Activated naive CD8-positive, alpha-beta T cell treated with anti-CD3 and anti-CD28 coated beads for 36 hours (primary cell): ENCODE data around the gene DLEU7. TPM values are rescaled to one million over a fixed set of nuclear protein-coding genes. Genes with fewer than 3 reads are reported as not detected.

Experiments used
- DNase-seq: peaks from one replicate; pipeline ENCODE4 v3.0.0; 2021
- H3K27ac Mint-ChIP-seq: one replicate; pipeline ENCODE4 v1.8.0; 2022; ENCODE audit warnings: mild to moderate bottlenecking, moderate library complexity, mixed read lengths
- H3K27me3 Mint-ChIP-seq: one replicate; pipeline ENCODE4 v1.8.0; 2022; ENCODE audit warnings: mild to moderate bottlenecking, mixed read lengths
- H3K36me3 Mint-ChIP-seq: one replicate; pipeline ENCODE4 v1.8.0; 2021; ENCODE audit warnings: mild to moderate bottlenecking, mixed read lengths
- H3K4me1 Mint-ChIP-seq: one replicate; pipeline ENCODE4 v1.8.0; 2021; ENCODE audit warnings: mixed read lengths
- H3K4me3 Mint-ChIP-seq: one replicate; pipeline ENCODE4 v1.8.0; 2022; ENCODE audit warnings: mild to moderate bottlenecking, moderate library complexity, mixed read lengths
- H3K9me3 Mint-ChIP-seq: one replicate; pipeline ENCODE4 v1.8.0; 2022; ENCODE audit warnings: mixed read lengths
- total RNA-seq, 2 experiments: library from RNA; stranded (reverse); gene quantifications; one replicate each; pipeline ENCODE4 v1.2.3, GENCODE V29; 2021

Gene DLEU7
- total RNA-seq, 2 experiments from 2014 or later: not detected

DNA sequence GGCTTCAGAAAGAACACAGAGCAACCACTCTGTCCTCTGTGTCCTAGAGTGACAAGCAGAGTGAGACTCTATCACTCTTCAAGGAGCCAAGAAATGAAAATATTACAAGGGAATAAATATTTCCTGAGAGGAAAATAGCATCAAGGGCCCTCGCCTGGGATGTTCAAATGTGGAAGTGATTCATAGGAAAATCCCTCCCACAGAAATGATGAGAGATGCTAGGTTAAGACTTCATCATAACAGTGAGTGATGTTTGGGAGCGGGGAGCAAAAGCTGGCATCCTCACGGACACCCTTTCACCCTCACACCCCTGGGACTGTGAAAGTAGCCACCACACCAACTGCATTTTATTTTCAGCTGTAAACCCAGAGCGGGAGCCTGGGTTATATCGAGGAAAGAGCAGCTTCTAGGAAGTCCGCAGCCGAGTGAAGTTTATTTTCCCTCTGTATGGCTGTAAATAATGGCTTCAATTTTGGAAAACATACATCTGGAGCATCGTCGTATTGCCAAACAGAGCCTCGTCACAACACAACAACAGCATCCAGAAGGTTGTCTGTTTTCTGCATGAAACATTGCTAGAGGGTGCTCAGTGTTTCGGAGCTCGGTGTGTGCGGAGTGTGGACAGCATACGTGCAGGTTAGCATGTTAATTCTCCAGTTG, 54.8 kb downstream of the DLEU7 start:
- no peaks in the 10 kb centered on the region for H3K4me1 Mint-ChIP-seq
- H3K36me3 Mint-ChIP-seq: no peaks in the 10 kb centered on the region
- DNase-seq: no peak
- H3K27me3 Mint-ChIP-seq: no peaks in the 10 kb centered on the region
- no peak overlapping the region for H3K4me3 Mint-ChIP-seq
- no peak overlapping the region for H3K27ac Mint-ChIP-seq
- H3K9me3 Mint-ChIP-seq: no peaks in the 10 kb centered on the region

DNA sequence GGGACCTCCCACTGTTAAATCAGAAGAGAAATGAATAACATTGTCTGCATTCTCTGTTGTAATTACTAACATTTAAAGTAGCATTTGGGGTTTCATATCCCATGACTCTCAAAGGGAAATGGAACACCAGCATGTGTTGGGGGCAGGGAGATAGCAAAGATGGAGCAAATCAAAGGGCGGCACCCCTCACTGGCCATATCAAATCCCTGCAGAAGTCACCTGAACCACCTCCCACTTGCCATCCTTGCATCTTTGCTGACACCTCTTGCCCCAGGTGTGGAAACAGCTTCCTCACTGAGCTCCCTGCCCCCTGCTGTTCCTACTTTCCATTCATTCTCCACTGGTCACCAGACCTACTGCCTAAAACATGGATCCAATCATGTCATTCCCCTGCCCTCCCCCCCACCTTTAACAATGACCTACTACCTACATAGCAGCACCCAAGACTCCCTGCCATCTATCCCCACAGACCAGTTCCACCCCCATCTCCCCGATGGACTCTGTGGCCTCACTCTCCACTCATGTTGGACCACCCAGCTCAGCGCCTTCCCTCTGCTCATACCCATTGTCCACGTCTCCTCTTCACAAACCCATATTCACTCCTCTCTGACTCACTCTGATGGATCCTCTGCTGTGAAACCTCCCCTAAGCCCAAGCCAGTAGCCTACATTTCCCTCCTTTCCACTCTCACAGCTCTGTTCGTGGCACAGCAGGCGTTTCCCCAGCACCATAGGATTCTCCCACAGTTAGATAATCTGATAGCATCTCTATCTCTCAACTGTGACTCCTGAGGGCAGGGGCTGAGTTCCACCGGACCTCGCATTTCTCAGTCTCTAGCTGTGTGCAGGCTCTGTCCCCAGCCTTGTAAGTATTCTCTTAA, 55.9 kb downstream of the DLEU7 start:
- Mint-ChIP-seq H3K4me3 (no peak overlapping the region), H3K36me3 (no peaks in the 10 kb centered on the region), H3K27me3 (no peaks in the 10 kb centered on the region), H3K27ac (no peak overlapping the region), H3K9me3 (no peaks in the 10 kb centered on the region), H3K4me1 (no peaks in the 10 kb centered on the region)
- no peak for DNase-seq

DNA sequence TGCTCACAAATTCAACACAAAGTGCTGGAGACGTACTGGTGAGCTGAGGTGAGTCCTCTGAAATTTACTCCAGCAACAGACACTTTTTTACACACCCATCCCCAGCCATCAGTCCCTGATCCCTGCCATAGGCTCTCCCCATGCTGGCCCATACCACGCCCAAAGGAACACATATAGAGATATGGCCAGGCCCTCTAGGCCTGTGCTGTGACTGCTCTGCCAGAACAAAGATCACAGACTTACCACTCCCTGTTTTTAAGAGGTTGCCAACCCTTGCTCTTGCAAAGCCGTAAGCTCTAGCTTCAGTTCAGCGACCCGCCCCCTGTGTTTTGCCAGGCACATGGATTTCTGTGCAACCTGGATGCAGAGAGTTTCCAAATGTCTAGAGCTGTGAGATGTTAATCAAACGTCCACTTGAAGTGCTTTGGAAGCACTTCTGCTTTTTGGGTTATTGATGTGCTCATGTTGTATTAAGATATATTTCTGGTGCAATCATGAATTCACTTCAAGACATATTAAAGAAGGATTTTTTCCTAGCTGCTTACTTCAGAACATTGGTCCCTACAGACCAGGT, 59.7 kb downstream of the DLEU7 start:
- Mint-ChIP-seq H3K36me3 (no peaks in the 10 kb centered on the region), H3K27ac (no peak overlapping the region), H3K4me3 (no peak overlapping the region), H3K27me3 (no peaks in the 10 kb centered on the region), H3K9me3 (no peaks in the 10 kb centered on the region), H3K4me1 (no peaks in the 10 kb centered on the region)
- DNase-seq: no peak

DNA sequence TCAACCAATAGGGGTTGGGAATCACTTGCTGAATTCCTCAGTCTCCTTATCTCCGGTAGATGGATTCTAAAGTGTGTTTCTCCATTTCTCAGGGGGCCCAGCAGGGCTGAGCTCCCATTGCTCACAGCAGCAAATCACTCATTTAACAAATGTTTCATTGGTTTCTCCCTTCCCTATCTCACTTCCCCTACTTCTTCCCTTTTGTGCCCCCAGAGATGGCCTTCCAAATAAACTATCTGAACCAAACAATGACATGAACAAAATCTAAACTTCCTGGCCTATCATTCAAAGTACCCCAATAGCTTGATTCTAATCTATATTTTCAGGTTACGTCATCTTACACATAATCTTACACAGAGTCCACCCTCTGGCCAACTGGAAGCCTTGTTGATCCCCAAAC, 60.4 kb downstream of the DLEU7 start:
- Mint-ChIP-seq H3K4me3 (no peak overlapping the region), H3K27ac (no peak overlapping the region), H3K36me3 (no peaks in the 10 kb centered on the region), H3K9me3 (no peaks in the 10 kb centered on the region), H3K4me1 (no peaks in the 10 kb centered on the region), H3K27me3 (no peaks in the 10 kb centered on the region)
- no peak for DNase-seq

DNA sequence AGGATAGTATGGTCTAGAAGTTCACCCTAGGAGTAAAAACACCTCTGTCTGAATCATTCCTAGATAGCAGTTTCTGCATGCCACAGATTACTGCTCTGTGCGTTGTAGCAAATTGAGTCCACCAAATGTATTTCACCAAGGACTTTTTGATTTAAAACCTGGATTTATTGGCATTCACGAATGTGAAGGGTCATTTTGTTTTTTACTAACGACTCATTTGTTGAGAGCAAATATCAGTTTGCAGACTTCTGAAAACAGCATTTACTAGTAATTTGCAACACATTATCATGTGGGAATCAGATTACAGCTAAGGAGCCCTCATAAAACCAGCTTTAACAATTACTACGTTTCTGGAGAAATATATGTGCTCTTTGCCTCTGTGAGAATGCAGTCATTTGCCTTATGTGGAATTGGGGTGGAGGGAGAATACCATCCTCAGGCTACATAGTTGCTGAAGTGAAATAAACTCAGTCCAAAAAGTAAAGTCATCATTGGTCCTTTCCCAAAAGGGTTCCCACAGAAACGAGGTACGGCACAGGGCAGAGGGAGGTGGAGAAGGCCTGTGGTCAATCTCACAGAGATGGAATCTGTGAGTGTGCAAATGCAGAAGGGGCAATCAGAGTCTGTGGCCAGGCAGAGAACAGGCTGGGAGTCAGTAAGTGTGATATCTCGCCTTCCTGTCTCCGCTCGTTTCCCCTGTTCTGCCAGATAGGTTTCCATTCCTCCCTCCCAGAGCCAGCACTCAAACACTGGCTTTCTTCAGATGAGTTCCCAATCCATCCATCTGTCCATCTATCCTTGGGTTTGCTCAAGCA, 63.1 kb downstream of the DLEU7 start:
- Mint-ChIP-seq H3K27me3 (peaks cover 3% of the 10 kb centered on the region), H3K4me1 (no peaks in the 10 kb centered on the region), H3K4me3 (no peak overlapping the region), H3K36me3 (no peaks in the 10 kb centered on the region), H3K9me3 (peaks cover 4% of the 10 kb centered on the region), H3K27ac (no peak overlapping the region)
- DNase-seq: no peak

DNA sequence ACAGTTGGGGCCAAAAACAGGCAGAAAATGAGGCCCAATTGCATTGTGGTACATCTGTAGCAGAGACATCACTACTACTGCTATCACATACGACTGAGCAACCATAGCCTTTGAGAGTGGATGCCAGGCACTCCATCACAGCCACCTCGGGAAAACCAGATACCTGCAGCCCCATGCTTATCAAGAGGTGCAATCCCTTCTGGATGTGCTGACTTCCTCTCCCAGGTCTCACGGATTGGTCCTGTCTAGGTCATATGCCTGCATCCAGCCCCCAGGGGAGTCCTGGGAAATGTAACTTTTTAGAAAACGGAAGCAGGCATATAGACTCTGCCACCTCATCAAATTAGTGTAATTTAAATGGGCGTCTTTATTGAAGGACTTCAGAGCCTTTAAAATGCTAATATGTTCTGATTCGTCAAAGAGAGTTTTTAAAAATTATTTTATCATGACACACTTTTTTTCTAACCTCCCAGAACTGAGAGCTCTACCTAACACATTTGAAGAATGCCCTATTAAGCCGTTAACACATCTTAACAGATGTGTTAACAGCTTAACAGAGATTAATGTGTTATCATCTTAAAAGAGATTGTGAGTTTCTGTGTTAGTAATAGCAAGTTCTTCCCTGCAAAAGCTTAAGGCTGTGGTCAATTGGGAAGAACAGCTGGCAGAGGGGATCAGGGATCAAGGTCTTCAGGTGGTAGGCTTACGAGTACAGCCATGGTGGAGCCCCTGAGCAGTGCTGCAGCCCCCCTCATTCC, 63.9 kb downstream of the DLEU7 start:
- DNase-seq: no peak
- peaks cover 3% of the 10 kb centered on the region for H3K27me3 Mint-ChIP-seq
- H3K4me1 Mint-ChIP-seq: no peaks in the 10 kb centered on the region
- H3K4me3 Mint-ChIP-seq: no peak overlapping the region
- peaks cover 4% of the 10 kb centered on the region for H3K9me3 Mint-ChIP-seq
- no peaks in the 10 kb centered on the region for H3K36me3 Mint-ChIP-seq
- no peak overlapping the region for H3K27ac Mint-ChIP-seq

Other genes starting within 250 kb of the DLEU7 start
- 10 to 100 TPM; 68.4 to 81.3 TPM for gene RNASEH2B, start 66.1 kb upstream of the DLEU7 start, total RNA-seq